ENCODE data around the gene ARPC5.

- TF ChIP-seq, protein P1, sequence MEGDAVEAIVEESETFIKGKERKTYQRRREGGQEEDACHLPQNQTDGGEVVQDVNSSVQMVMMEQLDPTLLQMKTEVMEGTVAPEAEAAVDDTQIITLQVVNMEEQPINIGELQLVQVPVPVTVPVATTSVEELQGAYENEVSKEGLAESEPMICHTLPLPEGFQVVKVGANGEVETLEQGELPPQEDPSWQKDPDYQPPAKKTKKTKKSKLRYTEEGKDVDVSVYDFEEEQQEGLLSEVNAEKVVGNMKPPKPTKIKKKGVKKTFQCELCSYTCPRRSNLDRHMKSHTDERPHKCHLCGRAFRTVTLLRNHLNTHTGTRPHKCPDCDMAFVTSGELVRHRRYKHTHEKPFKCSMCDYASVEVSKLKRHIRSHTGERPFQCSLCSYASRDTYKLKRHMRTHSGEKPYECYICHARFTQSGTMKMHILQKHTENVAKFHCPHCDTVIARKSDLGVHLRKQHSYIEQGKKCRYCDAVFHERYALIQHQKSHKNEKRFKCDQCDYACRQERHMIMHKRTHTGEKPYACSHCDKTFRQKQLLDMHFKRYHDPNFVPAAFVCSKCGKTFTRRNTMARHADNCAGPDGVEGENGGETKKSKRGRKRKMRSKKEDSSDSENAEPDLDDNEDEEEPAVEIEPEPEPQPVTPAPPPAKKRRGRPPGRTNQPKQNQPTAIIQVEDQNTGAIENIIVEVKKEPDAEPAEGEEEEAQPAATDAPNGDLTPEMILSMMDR (IDR thresholded peaks at IDR 0.05; ENCODE audit: low read depth, low read length), result peak; percentile 36
- no peak for TF ChIP-seq POLR2A (IDR thresholded peaks at IDR 0.05; ENCODE audit: extremely low read depth, insufficient read length)
Observed at GRCh38 chr1:183609313-183609712, 26.3 kb downstream of the ARPC5 start.
